Fibroblast of lung (primary cell): Measurements from ENCODE around the gene MICAL3.

Source experiments
- EZH2 ChIP-seq: IDR thresholded peaks from 2 replicates; pipeline ENCODE4 v1.5.1; 2012; ENCODE audit warnings: low read length, control low read depth, mild to moderate bottlenecking; ENCODE audit errors: missing control alignments
- TF ChIP-seq, protein P1 (sequence below), 2 donors: IDR thresholded peaks in 1 of 2; conservative IDR thresholded peaks in 1 of 2; 1 replicate in 1 of 2; 2 replicates in 1 of 2; pipeline ENCODE4 v1.5.1; 2011 to 2012; ENCODE audit warnings: low read length in 2 of 2, control low read depth in 1 of 2, inconsistent platforms in 1 of 2, low read depth in 1 of 2, mild to moderate bottlenecking in 1 of 2

DNA sequence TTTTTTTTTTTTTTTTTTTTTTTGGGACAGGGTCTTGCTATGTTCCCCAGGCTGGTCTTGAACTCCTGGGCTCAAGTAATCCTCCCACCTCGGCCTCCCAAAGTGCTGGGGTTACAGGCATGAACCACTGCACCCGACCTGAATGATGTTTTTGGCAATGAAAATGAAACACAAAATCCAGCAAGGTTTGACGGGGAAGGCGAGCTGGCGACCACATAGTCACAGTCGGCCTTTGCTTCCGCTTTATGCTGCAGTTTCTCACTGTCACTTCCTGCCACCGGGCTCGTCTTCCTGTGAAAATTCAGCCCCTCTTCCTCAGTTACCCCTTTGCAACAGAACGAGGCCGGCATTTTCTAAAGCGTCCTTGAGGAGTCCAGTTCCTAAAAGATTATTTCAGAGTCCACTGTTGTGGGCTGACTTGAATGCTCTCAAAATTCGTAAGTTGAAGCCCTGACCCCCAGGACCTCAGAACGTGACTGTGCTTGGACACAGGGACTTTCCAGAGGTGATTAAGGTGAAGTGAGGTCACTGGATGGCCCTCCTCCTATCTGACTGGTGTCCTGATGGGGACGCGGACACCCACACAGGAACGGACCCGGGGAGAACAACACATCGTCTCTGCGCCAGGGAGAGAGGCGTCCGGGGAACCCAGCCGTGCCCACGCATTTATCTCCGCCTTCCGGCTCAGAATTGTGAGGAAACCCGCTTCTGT is 247.2 kb downstream of the MICAL3 start:
- TF ChIP-seq, protein P1, sequence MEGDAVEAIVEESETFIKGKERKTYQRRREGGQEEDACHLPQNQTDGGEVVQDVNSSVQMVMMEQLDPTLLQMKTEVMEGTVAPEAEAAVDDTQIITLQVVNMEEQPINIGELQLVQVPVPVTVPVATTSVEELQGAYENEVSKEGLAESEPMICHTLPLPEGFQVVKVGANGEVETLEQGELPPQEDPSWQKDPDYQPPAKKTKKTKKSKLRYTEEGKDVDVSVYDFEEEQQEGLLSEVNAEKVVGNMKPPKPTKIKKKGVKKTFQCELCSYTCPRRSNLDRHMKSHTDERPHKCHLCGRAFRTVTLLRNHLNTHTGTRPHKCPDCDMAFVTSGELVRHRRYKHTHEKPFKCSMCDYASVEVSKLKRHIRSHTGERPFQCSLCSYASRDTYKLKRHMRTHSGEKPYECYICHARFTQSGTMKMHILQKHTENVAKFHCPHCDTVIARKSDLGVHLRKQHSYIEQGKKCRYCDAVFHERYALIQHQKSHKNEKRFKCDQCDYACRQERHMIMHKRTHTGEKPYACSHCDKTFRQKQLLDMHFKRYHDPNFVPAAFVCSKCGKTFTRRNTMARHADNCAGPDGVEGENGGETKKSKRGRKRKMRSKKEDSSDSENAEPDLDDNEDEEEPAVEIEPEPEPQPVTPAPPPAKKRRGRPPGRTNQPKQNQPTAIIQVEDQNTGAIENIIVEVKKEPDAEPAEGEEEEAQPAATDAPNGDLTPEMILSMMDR (conservative IDR thresholded peaks at IDR 0.05 in 1 of 2, IDR thresholded peaks at IDR 0.05 in 1 of 2; ENCODE audit: low read depth in 1 of 2, low read length in 2 of 2) = no peak
- no peak for TF ChIP-seq EZH2
